Lower leg skin (tissue), 3 donors: Measurements from ENCODE around the gene SKI.

ENCODE experiments used
- POLR2A ChIP-seq, 2 donors: fragments of 450-650 bp; IDR thresholded peaks; one replicate each; pipeline ENCODE4 v1.6.1; 2016 to 2017; ENCODE audit warnings: antibody characterized with exemption in 2 of 2, mild to moderate bottlenecking in 1 of 2, moderate library complexity in 1 of 2
- TF ChIP-seq, protein P1 (sequence below), 3 donors: fragments of 450-650 bp; IDR thresholded peaks; one replicate each; pipeline ENCODE4 v1.5.1; 2016; ENCODE audit warnings: antibody characterized with exemption in 3 of 3, mild to moderate bottlenecking in 3 of 3, moderate library complexity in 2 of 3

DNA sequence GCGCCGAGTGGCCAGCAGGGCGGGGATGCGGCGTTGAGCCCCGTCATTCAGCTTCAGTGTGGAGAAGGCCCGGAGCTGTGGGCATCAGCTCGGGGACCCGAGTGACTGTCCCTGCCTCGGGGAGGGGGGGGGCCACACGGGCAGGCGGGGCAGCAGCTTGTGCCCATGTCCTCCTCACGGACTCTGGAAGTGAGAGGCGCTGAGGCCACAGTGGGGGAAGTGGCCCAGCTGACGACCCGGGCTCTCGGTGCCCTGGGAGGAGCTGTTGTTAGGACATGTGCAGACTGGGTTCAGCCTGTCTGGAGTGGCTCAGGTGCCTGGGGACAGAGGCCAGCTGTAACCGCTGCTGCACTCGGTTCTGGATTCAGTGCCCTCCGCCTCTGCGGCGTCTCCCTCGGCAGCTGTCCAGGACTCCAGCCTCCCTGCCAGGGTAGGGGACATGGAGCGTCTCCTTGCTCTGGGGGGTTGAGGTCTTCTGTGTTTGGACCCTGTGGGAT lies 71.1 kb downstream of the SKI start:
- TF ChIP-seq, protein P1, sequence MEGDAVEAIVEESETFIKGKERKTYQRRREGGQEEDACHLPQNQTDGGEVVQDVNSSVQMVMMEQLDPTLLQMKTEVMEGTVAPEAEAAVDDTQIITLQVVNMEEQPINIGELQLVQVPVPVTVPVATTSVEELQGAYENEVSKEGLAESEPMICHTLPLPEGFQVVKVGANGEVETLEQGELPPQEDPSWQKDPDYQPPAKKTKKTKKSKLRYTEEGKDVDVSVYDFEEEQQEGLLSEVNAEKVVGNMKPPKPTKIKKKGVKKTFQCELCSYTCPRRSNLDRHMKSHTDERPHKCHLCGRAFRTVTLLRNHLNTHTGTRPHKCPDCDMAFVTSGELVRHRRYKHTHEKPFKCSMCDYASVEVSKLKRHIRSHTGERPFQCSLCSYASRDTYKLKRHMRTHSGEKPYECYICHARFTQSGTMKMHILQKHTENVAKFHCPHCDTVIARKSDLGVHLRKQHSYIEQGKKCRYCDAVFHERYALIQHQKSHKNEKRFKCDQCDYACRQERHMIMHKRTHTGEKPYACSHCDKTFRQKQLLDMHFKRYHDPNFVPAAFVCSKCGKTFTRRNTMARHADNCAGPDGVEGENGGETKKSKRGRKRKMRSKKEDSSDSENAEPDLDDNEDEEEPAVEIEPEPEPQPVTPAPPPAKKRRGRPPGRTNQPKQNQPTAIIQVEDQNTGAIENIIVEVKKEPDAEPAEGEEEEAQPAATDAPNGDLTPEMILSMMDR (IDR thresholded peaks at IDR 0.05): no peak
- TF ChIP-seq POLR2A (IDR thresholded peaks at IDR 0.05): no peak
